Epithelial cell of prostate (primary cell): ENCODE data around the gene OR2T11.
"Not testable (repeated sequence)": the region's sequence is repeated elsewhere in the genome, so short reads cannot be mapped to it uniquely, and the experiment has no call there.

Source experiments
- DNase-seq: peaks from one replicate; pipeline ENCODE4 v3.0.0-alpha.2; 2011; ENCODE audit warnings: low read depth, low spot score
- H3K27ac ChIP-seq: fragments of 450-650 bp; 2 replicates; pipeline ENCODE4 v1.5.1; 2017; ENCODE audit warnings: mild to moderate bottlenecking

Gene OR2T11

DNA sequence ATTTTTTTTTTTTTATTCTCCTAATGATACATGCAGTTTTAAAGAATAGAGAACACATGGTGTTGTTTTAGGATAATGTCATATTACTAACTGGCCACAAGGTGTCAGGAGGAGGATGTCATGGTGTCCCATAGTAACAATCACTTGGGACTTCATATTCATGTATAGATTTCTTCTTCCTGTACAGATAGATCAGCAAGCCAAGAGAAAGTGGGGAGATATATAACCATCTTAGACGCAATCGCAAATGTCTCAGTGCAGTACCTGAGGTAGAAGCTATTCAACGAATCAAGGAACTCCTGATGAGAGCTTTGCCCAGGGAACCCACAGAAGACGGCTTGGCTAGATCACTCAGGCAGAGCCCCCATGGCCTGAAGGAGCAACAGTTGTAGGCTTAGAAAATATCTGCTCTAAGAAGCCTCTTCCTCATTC is 12.3 kb downstream of the OR2T11 start:
- DNase-seq = no peak
- no peak overlapping the region for H3K27ac ChIP-seq

DNA sequence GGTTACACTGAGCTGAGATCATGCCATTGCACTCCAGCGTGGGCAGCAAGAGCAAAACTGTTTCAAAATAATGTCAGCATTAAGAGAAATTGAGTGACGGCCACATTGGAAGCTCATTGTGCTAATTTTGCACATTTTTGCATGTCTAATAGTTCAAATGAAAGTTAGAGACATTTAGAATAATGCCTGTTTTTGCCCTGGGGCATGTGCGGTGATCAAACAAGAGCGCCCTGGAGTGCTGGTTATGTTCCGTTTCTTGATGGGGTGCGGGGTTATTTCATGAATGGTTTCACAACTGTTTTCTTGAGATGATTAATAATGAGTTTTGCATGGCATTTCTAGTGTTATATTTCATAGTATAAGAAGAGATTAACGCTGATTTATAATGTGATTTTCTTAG is 13.1 kb downstream of the OR2T11 start:
- no peak for DNase-seq
- H3K27ac ChIP-seq = no peak overlapping the region

- DNase-seq = no peak
Measured at GRCh38 chr1:248618878-248619277, 16.0 kb downstream of the OR2T11 start.

GRCh38 chr1:248618119-248618518 is 16.8 kb downstream of the OR2T11 start:
- no peak overlapping the region for H3K27ac ChIP-seq
- no peak for DNase-seq

More at GRCh38 chr1:248618878-248619277, 16.0 kb downstream of the OR2T11 start:
- H3K27ac ChIP-seq = no peak overlapping the region

DNA sequence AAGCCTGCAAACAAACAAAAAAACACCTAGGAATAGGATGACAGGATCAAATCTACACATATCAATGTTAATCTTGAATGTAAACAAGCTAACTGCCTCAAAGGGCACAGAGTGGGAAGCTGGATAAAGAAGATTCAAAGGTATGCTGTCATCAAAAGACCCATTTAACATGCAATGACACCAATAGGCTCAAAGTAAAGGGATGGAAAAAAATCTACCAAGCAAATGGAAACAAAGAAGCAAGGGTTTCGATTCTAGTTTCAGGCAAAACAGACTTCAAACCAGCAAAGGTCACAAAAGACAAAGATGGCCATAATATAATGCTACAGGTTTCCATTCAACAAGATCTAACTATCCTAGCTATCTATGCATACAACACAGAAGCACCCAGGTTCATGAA is 21.1 kb downstream of the OR2T11 start:
- no peak overlapping the region for H3K27ac ChIP-seq
- DNase-seq = no peak

DNA sequence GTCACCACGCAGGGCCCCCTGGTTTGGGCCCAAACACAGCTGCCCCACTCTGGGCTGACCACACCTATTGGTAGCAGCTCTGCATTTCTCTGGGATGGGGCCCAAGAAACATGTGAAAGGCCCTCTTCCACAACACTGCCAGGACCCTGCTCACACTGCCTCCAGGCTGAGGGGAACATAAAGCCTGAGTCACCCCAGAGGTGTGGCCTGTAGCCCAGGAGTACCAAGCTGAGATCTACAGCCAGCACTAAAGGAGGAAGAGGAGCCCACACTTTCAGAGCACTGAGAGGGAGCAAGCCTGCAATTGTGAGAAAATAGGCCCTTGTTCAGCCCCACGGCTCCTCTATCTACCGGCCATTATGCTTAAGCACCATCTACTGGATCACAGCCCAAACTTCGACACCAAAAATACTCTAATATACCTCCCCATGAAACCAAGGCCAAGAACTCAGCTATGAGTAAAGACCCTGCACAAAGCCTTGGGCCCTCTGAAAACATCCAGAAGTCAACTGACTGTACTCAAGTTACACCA is 22.9 kb downstream of the OR2T11 start:
- no peak for DNase-seq
- no peak overlapping the region for H3K27ac ChIP-seq

GRCh38 chr1:248610301-248610700 is 24.6 kb downstream of the OR2T11 start:
- DNase-seq = no peak
- no peak overlapping the region for H3K27ac ChIP-seq

DNA sequence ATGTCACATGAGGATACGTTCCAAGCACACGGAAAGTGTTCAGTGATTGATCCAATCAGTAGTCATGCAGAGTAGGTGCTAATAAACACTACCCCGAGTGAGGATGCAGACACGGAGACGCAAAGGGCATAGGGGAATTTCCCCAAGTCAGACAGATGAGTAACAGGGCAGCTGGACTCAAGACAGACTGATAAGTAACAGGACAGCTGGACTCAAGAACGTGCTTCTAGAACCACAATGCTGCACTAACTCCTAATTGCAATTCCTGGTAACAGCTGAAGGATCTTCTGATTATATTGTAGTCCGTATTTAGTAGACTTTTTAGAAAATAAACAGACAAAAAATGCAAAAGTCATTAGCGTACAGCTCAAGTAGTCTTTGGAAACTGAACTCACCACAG is 35.5 kb downstream of the OR2T11 start:
- H3K27ac ChIP-seq = no peak overlapping the region
- no peak for DNase-seq

- H3K27ac ChIP-seq = no peak within 1 kb of the TSS
- no peak for DNase-seq
Measured at GRCh38 chr1:248597589-248597988, 37.3 kb downstream of the OR2T11 start, which contains the start of gene OR2T10. Gene OR2T10 (minus strand): TSS chr1:248597700. CDS start chr1:248593768, 3,932 bp downstream.

DNA sequence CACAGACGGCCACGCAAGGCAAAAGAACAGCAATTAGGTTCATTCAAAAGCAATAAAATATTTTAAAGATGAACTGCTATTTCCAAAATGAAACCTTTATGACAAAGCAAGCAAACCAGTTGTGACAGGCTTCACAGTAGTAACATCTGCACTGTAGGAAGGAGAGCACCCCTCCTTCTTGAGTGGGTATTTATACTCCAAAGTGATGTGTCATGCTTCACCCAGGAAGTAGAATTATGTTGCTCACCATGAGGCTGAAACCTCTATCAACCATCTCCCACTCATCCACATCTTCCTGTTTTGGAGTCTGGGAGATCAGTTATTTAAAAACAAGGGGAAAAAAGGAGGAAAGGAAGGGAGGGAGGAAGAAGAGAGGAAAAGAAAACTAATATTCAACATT is 38.3 kb downstream of the OR2T11 start:
- DNase-seq = no peak
- H3K27ac ChIP-seq = no peak overlapping the region

GRCh38 chr1:248593226-248593625 is 41.7 kb downstream of the OR2T11 start:
- no peak for DNase-seq
- no peak overlapping the region for H3K27ac ChIP-seq

DNA sequence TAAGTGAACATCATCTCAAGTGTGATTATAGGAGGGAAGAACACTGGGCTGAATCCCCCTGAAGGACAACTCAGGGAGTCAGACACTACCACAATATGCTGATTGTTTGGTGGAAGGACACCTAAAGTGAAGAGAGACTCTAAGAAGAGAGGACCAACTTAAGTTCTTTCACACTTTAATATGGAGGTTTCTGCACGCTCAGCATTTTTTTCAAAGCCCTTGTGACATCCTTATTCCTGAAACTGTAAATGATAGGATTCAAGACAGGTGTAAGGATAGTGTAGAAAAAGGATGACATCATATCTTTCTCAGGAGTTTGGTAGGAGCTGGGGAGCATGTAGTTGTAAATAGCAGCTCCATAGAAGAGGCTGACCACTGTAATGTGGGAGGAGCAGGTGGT is 42.2 kb downstream of the OR2T11 start:
- H3K27ac ChIP-seq = no peak overlapping the region
- no peak for DNase-seq

GRCh38 chr1:248590055-248590454 is 44.8 kb downstream of the OR2T11 start:
- H3K27ac ChIP-seq = no peak overlapping the region
- no peak for DNase-seq

GRCh38 chr1:248589334-248589733 is 45.6 kb downstream of the OR2T11 start:
- H3K27ac ChIP-seq = no peak overlapping the region
- DNase-seq = no peak

- no peak for DNase-seq
- no peak overlapping the region for H3K27ac ChIP-seq
Measured at GRCh38 chr1:248585266-248585665, 49.6 kb downstream of the OR2T11 start.

DNA sequence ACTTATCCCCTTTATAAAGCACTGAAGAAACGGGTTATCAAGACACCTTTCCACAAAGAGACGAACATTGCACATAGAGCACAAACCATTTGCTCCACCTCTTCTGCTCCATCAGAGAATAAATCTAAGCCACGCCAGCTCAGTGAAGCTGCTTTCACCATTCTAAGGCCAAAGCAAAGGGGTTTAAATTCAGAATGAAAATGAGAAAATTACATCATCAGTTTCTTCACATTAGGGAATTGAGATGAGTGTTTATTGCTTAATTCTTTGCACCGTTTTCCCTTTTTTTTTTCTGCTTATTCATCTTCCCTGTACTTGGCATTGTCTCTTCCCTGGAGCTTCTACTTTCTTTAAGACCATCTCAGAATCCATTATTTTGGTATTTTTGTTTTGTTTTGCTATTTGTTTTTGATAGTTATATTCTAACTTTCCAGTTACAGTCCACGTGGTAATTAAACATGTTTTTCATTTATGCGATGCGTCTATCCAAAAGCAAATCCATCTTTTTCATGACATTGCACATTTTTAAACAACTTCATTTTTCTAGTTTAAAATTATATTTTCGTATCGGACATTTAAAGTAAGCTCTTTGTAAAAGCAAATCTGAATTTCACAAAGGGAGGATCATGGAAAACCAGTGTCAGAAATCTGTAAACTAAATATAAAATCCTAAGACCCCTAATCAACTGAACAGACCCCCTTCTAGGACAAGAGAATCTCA is 58.5 kb downstream of the OR2T11 start:
- no peak overlapping the region for H3K27ac ChIP-seq
- DNase-seq = no peak

DNA sequence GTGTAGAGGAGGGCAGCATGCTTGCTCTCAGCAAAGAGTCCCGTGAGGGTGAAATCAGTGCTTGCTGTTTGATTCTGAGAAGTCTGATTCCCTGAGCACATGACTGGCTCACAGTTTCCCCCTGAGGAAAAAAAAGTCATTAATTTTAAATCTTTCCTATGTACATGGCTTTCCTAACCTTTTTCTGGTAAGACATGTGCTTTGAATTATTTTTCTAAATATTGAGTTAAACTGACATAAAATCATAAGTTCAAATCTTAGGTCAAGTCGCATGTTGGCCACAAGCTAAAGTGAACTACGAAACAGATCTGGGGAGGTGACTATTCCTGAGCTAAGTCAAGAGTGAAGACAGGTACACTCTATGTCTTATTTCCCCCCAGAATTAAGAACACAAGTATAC is 60.2 kb downstream of the OR2T11 start, which contains the start of gene OR2T34:
TSS of gene OR2T34 (minus strand) at position 101 of the 400 bp plus-strand sequence. CDS start at position 101, 0 bp downstream.
- H3K27ac ChIP-seq, DNase-seq: not testable (repeated sequence)

- not testable (repeated sequence) for H3K27ac ChIP-seq, DNase-seq
Measured at GRCh38 chr1:248573856-248574255, 61.0 kb downstream of the OR2T11 start.
